GM12874 (cell line): Measurements from ENCODE around the gene RAB31.

Experiments used
- CTCF ChIP-seq: IDR thresholded peaks from 2 replicates; pipeline ENCODE4 v1.5.1; 2011; ENCODE audit warnings: low read depth, mild to moderate bottlenecking, control low read depth, low read length, moderate library complexity; ENCODE audit not compliant: insufficient read depth

The RAB31 gene

GRCh38 chr18:9726936-9727335, 18.8 kb downstream of the RAB31 start:
- no peak for TF ChIP-seq CTCF

- TF ChIP-seq CTCF = no peak
These were observed 22.7 kb downstream of the RAB31 start for GRCh38 chr18:9730786-9731185.

GRCh38 chr18:9731380-9731779, 23.3 kb downstream of the RAB31 start:
- TF ChIP-seq CTCF = no peak

- no peak for TF ChIP-seq CTCF
These were observed 23.9 kb downstream of the RAB31 start for GRCh38 chr18:9732031-9732430.

GRCh38 chr18:9734189-9734588, 26.1 kb downstream of the RAB31 start:
- no peak for TF ChIP-seq CTCF

- no peak for TF ChIP-seq CTCF
These were observed 27.1 kb downstream of the RAB31 start for GRCh38 chr18:9735238-9735637.

GRCh38 chr18:9735879-9736278, 27.8 kb downstream of the RAB31 start:
- TF ChIP-seq CTCF = no peak

GRCh38 chr18:9736286-9736835, 28.3 kb downstream of the RAB31 start:
- no peak for TF ChIP-seq CTCF
